SW 1271 (cell line): ENCODE measurements around the gene UBIAD1.
"Not testable (repeated sequence)": the region's sequence is repeated elsewhere in the genome, so short reads cannot be mapped to it uniquely, and the experiment has no call there.

Experiments used
- DNase-seq, 2 experiments: peaks; one replicate each; lab custom pipeline; 2025; lab: John Stamatoyannopoulos, UW

UBIAD1 gene

DNA sequence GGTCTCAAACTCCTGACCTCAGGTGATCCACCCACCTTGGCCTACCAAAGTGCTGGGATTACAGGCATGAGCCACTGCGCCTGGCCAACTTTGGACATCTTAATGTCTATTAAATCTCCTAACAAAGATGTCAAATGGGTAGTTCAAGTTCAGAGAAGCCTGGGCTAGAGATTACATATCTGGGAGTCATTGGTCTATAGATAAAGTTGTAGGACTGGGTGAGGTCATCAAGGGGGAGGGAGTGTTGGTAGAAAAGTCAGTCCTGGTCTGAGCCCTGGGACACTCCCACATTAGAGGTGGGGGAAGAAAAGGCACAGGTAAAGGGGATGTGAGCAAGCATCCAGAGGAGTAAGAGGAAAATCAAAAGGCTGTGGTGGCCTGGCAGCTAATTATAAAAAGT lies 6.6 kb downstream of the UBIAD1 start:
- no peak for DNase-seq

GRCh38 chr1:11280719-11281376 lies 7.8 kb downstream of the UBIAD1 start:
- no peak for DNase-seq

DNA sequence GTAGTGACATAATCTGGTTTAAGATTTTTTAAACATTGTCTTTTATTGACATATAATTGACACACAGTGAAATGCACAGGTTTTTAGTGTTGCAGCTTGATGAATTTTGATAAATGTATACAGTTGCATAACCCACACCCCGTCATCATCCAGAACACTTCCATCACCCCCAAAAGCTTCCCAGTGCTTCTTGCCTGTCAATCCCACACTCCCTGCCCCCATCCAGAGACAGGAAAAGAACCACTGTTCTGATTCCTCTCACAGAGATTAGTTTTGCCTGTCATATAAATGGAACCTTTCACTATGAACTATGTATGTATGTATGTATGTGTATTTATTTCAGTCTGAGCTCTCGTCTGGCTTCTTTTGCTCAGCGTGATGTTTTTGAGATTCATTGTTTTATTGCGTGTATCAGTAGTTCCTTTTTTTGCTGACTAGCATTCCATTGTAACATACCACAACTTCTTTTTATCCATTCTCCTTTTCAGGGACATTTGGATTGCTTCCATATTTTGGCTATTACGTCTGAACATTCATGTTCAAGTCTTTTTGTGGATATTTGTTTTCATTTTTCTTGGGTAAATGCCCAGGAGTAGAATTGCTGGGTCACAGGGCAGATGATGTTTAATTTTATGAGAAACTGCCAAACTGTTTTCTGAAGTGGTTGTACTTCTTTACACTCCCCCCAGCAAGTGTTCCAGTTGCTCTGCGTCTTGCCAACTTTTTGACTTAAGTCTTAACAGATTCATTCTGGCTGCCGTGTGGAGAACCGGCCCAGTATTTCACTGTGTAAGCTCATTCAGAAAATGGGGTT lies 8.7 kb downstream of the UBIAD1 start:
- DNase-seq, result no peak

- DNase-seq, result no peak
These were observed 10.2 kb downstream of the UBIAD1 start for GRCh38 chr1:11283151-11283550.

DNA sequence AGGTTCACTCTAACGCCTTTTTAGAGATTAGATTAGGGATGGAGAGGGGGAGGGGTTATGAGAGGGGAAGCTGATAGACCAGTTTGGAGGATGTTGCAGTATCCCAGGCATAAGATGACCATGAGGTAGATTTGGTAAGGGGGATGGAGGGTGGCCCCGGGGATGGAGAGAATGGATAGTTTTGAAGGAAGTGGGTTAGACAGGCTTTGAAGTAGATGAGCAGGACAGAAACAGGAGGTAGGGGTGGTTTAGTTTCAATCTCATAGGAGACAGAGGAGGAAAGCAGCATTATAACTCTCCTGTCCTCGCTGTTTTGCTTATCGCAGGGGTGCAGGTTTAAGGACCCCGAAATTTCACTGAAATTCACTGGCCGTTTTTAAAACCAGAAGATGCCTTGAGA lies 11.8 kb downstream of the UBIAD1 start:
- DNase-seq, result no peak

- DNase-seq, result peak in 1 of 2 experiments; percentile 12
These were observed 13.1 kb downstream of the UBIAD1 start for GRCh38 chr1:11285883-11286734.

DNA sequence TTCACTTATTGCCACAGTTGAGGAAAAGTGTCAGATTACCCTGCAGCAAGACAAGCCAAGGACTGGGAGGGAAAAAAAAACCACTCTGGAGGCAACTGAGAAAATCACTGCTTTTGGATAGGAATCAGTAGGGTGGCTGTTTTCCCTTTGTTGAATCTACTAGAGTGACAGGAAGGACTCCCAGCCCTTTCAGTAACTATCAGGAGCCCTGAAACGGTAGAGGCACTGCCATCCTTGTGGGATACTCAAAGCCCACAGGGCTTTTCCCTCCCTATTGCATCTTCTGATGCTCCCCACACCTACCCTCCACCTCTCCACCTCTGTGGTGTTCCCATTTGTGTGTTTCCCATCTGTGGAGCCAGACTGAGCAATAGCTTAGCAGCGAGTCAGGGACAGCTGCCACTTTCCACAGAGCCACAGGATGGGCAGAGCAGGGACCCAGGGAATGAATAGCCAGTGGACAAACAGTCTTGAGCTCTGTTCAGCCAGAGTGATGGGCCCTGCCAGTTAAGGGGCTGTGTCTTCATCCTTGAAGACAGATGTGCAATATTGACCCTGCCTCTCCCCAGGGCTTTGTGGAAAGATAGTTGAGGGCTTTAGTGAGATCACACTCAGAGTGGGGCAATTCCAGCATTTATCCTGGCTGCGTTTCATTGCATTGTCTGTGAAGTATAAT lies 13.9 kb downstream of the UBIAD1 start:
- no peak for DNase-seq

DNA sequence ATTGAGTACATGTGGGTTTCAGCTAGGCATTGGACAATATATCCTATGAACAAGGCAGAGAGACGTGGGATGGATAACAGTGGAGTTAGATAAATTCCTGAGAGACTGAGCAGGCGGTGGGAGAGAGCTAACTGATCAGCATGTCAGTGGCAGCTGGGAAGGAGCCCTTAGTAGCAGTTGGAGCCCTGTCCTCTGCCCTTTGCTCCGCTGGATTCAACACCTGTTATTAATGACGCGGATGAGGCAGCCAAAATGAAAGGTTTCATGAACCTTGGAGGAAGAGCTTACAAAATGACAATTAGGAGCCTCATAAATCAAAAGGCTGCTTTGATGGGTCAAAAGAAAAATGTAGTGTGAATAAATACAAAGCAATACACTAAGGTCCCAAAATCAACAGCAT lies 16.1 kb downstream of the UBIAD1 start:
- no peak for DNase-seq

GRCh38 chr1:11291049-11291448 lies 18.1 kb downstream of the UBIAD1 start:
- DNase-seq, result no peak

DNA sequence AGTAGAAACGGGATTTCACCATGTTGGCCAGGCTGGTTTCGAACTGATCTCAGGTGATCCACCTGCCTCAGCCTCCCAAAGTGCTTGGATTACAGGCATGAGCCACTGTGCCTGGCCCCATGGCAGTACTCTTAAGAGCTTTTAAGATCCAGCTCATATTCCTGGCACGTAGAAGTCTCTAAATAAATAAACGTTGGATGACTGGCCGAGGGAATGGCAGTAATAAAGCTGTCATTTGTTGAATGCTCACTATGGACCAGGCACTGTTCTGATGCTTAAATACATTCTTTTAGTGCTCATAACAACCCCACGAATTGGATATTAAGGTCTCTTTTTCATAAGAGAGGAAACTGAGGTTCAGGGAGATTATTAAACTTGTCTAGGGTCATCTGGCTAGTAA lies 20.9 kb downstream of the UBIAD1 start:
- DNase-seq, result no peak

- DNase-seq, result no peak
These were observed 22.0 kb downstream of the UBIAD1 start for GRCh38 chr1:11294951-11295350.

DNA sequence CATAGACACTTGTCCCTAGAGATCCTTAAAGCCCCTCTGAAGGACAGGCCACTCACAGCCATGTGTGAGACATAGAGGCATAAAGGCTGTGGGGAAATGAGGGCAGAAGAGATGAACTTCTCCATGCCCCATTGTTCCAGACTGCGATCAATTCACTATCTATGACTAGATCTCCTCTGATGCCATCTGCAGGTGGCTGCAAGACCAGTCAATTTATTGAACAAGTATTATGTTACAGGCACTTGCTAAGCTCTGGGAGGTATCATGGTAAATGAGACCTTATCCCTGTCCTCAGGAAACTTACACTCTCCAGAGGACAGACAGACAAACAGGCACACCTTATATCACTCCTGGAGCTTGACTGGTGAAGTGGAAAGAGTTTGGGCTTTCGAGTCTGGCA lies 22.9 kb downstream of the UBIAD1 start:
- no peak for DNase-seq

DNA sequence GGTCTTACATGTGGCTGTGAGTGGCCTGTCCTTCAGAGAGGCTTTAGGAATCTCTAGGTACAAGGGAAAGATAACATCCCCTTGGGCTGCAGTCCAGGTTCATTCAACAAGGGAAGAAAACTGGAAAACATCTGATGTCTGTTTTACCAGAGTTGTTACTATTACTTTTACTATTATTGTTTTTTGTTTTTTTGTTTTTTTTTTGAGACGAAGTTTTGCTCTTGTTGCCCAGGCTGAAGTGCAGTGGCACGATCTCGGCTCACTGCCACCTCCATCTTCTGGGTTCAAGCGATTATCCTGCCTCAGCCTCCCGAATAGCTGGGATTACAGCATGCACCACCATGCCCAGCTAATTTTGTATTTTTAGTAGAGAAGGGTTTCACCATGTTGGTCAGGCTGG lies 24.8 kb downstream of the UBIAD1 start:
- not testable (repeated sequence) for DNase-seq

DNA sequence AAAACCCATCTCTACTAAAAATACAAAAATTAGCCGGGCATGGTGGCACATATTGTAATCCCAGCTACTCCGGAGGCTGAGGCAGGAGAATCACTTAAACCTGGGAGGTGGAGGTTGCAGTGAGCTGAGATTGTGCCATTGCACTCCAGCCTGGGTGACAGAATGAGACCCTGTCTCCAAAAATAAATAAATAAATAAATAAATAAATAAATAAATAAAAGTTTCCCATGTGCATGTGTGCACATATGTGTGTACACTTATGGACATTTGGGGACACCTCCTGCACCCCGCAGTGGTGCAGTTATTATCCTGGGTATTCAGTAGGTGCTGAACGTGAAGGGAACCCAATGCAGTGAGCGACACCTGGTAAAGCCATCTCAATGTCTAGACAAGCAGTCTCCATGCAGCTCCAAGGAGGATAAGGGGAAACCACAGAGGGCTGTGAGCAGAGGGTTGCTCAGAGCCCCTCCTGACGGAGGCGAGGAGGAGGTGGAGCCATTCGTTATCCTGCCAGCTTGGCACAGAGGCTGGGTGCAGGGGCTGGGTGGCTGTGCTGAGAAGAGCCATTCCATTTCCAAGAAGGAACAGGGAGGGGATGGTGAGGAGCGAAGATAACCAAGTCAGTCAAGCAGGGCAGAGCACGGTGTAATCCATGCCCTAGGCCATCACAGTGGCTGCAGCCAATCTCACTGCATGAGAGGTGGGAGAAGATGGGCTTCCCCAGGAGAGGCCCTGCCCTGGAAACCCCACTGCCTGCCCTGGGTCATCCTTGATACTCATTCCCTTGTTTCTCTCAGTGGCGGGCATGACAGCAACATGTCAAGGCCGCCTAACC lies 25.6 kb downstream of the UBIAD1 start:
- DNase-seq, result no peak

GRCh38 chr1:11299225-11299574 lies 26.2 kb downstream of the UBIAD1 start:
- DNase-seq, result no peak

- DNase-seq, result no peak
These were observed 28.6 kb downstream of the UBIAD1 start for GRCh38 chr1:11301601-11302000.

GRCh38 chr1:11302366-11302765 lies 29.4 kb downstream of the UBIAD1 start:
- no peak for DNase-seq

GRCh38 chr1:11305516-11305915 lies 32.5 kb downstream of the UBIAD1 start:
- DNase-seq, result not testable (repeated sequence)

GRCh38 chr1:11307852-11308251 lies 34.9 kb downstream of the UBIAD1 start:
- no peak for DNase-seq

DNA sequence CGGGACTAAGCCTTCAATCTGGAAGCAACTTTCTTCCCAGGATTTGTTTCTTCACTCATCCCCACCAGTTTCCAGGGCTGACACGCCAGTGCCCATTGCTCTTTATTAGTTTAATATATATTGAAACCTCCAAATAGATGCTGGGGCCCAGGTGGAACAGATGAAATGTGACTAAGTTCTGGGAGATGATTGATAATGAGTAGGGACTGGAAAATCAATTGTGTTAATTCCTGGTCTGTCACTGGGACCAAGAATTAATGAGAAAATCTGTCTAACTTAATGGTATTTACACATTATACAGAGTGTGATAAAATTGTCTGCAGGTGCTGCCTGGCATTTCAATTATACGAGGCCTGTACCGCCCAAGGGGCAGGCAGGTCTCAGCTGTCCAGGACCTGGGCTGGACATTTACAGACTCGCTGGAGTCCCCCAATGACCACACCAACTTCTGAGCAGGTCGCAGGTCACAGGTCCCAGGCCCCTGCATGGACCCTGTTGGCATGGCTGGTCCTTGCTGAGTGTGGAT lies 35.8 kb downstream of the UBIAD1 start:
- DNase-seq, result no peak

DNA sequence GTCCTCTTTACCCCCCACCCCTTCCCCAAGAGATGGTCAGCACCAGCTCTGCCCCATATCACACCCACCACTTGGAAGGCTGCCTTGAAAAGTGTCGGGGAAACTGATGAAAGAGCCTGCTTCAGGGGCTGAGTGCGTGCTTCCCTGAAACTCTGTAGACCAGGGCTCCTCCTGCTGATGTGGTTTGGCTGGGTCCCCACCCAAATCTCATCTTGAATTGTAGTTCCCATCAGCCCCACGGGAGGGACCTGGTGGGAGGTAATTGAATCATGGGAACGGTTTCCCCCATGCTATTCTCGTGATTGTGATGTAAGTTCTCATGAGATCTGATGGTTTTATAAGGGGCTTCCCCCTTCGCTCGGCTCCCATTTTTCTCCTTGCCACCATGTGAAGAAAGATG lies 36.4 kb downstream of the UBIAD1 start:
- DNase-seq, result no peak
